A549 (cell line): ENCODE measurements around the gene PIAS4.

ENCODE experiments used
- ESRRA ChIP-seq: fragments of 150-350 bp; IDR thresholded peaks from 2 replicates; pipeline ENCODE4 v1.6.1; 2014; ENCODE audit warnings: mild to moderate bottlenecking, low read length, borderline replicate concordance
- HDAC2 ChIP-seq: fragments of 200-600 bp; sonication (generic); IDR thresholded peaks from 2 replicates; pipeline ENCODE4 v1.6.1; 2016
- HOXA7 ChIP-seq: fragments of 250-450 bp; sonication (Bioruptor Pico); IDR thresholded peaks from 2 replicates; pipeline ENCODE4 v1.5.0; 2020; ENCODE audit warnings: mild to moderate bottlenecking, moderate library complexity
- POLR2A ChIP-seq: IDR thresholded peaks from 2 replicates; pipeline ENCODE4 v1.6.1; 2012; ENCODE audit warnings: mild to moderate bottlenecking, low read length
- RARB ChIP-seq: fragments of 250-450 bp; sonication (Bioruptor Pico); IDR thresholded peaks from 2 replicates; pipeline ENCODE4 v1.8.0; 2021; ENCODE audit warnings: mild to moderate bottlenecking, moderate library complexity
- SMC3 ChIP-seq: fragments of >200 bp; sonication (Bioruptor Twin); formaldehyde crosslinking; IDR thresholded peaks from 3 replicates; pipeline ENCODE4 v1.6.1; 2018; ENCODE audit warnings: inconsistent platforms
- ZSCAN20 ChIP-seq: fragments of 250-450 bp; sonication (Bioruptor Pico); IDR thresholded peaks from 2 replicates; pipeline ENCODE4 v1.8.0; 2022; ENCODE audit warnings: mild to moderate bottlenecking, moderate library complexity
- TF ChIP-seq, protein P1 (sequence below): fragments of 200-600 bp; sonication (generic); IDR thresholded peaks from 2 replicates; pipeline ENCODE4 v1.6.1; 2016; ENCODE audit warnings: antibody characterized with exemption, mild to moderate bottlenecking, moderate library complexity
- TF ChIP-seq, protein P2 (sequence below): fragments of >200 bp; sonication (Bioruptor Twin); formaldehyde crosslinking; IDR thresholded peaks from 3 replicates; pipeline ENCODE4 v1.5.1; 2016
- TF ChIP-seq, protein P3 (sequence below): fragments of 250-450 bp; sonication (Bioruptor Pico); IDR thresholded peaks from 2 replicates; pipeline ENCODE4 v1.5.0; 2021; ENCODE audit warnings: mild to moderate bottlenecking, moderate library complexity, borderline replicate concordance
- TF ChIP-seq, protein P4 (sequence below): IDR thresholded peaks from 2 replicates; pipeline ENCODE4 v1.6.1; 2012
- TF ChIP-seq, protein P5 (sequence below): IDR thresholded peaks from 2 replicates; pipeline ENCODE4 v1.6.1; 2012

DNA sequence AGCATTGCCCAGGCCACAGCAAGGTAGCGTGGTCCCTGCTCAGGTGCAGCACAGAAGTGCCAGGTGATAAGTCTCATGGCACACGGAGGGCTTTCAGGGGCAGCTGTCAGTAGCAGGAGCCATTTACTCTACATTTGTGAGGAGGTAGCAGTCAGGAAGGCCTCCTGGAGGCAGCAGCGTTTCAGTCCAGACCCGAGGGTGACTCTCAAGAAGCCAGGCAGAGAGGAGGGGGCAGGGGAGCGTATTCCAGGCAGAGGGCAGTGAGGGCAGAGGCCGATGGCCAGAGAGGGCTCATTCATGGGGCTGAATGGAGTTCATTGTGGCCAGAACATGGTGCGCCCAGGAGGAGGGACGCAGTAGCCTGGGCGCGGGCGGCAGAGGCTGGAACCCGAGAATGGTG, 8.9 kb downstream of the PIAS4 start:
- TF ChIP-seq, protein P1, sequence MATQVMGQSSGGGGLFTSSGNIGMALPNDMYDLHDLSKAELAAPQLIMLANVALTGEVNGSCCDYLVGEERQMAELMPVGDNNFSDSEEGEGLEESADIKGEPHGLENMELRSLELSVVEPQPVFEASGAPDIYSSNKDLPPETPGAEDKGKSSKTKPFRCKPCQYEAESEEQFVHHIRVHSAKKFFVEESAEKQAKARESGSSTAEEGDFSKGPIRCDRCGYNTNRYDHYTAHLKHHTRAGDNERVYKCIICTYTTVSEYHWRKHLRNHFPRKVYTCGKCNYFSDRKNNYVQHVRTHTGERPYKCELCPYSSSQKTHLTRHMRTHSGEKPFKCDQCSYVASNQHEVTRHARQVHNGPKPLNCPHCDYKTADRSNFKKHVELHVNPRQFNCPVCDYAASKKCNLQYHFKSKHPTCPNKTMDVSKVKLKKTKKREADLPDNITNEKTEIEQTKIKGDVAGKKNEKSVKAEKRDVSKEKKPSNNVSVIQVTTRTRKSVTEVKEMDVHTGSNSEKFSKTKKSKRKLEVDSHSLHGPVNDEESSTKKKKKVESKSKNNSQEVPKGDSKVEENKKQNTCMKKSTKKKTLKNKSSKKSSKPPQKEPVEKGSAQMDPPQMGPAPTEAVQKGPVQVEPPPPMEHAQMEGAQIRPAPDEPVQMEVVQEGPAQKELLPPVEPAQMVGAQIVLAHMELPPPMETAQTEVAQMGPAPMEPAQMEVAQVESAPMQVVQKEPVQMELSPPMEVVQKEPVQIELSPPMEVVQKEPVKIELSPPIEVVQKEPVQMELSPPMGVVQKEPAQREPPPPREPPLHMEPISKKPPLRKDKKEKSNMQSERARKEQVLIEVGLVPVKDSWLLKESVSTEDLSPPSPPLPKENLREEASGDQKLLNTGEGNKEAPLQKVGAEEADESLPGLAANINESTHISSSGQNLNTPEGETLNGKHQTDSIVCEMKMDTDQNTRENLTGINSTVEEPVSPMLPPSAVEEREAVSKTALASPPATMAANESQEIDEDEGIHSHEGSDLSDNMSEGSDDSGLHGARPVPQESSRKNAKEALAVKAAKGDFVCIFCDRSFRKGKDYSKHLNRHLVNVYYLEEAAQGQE, result no peak
- TF ChIP-seq RARB (CRISPR knock-in tag) (no peak), SMC3 (no peak), POLR2A (no peak), HOXA7 (CRISPR knock-in tag) (no peak), ZSCAN20 (no peak), ESRRA (no peak), HDAC2 (no peak)
- TF ChIP-seq, protein P2, sequence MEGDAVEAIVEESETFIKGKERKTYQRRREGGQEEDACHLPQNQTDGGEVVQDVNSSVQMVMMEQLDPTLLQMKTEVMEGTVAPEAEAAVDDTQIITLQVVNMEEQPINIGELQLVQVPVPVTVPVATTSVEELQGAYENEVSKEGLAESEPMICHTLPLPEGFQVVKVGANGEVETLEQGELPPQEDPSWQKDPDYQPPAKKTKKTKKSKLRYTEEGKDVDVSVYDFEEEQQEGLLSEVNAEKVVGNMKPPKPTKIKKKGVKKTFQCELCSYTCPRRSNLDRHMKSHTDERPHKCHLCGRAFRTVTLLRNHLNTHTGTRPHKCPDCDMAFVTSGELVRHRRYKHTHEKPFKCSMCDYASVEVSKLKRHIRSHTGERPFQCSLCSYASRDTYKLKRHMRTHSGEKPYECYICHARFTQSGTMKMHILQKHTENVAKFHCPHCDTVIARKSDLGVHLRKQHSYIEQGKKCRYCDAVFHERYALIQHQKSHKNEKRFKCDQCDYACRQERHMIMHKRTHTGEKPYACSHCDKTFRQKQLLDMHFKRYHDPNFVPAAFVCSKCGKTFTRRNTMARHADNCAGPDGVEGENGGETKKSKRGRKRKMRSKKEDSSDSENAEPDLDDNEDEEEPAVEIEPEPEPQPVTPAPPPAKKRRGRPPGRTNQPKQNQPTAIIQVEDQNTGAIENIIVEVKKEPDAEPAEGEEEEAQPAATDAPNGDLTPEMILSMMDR, result no peak
- TF ChIP-seq, protein P3, sequence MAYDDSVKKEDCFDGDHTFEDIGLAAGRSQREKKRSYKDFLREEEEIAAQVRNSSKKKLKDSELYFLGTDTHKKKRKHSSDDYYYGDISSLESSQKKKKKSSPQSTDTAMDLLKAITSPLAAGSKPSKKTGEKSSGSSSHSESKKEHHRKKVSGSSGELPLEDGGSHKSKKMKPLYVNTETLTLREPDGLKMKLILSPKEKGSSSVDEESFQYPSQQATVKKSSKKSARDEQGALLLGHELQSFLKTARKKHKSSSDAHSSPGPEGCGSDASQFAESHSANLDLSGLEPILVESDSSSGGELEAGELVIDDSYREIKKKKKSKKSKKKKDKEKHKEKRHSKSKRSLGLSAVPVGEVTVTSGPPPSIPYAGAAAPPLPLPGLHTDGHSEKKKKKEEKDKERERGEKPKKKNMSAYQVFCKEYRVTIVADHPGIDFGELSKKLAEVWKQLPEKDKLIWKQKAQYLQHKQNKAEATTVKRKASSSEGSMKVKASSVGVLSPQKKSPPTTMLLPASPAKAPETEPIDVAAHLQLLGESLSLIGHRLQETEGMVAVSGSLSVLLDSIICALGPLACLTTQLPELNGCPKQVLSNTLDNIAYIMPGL (CRISPR knock-in tag), result no peak
- TF ChIP-seq, protein P4, sequence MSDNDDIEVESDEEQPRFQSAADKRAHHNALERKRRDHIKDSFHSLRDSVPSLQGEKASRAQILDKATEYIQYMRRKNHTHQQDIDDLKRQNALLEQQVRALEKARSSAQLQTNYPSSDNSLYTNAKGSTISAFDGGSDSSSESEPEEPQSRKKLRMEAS, result no peak
- TF ChIP-seq, protein P5, sequence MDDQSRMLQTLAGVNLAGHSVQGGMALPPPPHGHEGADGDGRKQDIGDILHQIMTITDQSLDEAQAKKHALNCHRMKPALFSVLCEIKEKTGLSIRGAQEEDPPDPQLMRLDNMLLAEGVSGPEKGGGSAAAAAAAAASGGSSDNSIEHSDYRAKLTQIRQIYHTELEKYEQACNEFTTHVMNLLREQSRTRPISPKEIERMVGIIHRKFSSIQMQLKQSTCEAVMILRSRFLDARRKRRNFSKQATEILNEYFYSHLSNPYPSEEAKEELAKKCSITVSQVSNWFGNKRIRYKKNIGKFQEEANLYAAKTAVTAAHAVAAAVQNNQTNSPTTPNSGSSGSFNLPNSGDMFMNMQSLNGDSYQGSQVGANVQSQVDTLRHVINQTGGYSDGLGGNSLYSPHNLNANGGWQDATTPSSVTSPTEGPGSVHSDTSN, result no peak
